Keratinocyte (primary cell): ENCODE measurements around the gene MADD. TPM values are rescaled to one million over a fixed set of nuclear protein-coding genes. Genes with fewer than 3 reads are reported as not detected.

Experiments
- DNase-seq: peaks from one replicate; pipeline ENCODE4 v3.0.0-alpha.2; 2011; ENCODE audit warnings: low read depth, missing footprints, low spot score
- FAIRE-seq: peaks from 2 replicates; lab custom pipeline; 2011; peaks lifted over from hg19 to GRCh38; lab: Jason Lieb, UNC
- H2AFZ ChIP-seq: 2 replicates; pipeline ENCODE4 v1.6.0; 2012; ENCODE audit warnings: low read length, control low read depth, inconsistent platforms; ENCODE audit not compliant: control insufficient read depth
- H3K27ac ChIP-seq: 2 replicates; pipeline ENCODE4 v1.5.1; 2011; ENCODE audit warnings: low read length; ENCODE audit not compliant: control insufficient read depth, insufficient read depth
- H3K27me3 ChIP-seq: 3 replicates; pipeline ENCODE4 v1.6.0; 2011; ENCODE audit warnings: low read length; ENCODE audit not compliant: control insufficient read depth, insufficient read depth; ENCODE audit errors: extremely low read depth
- H3K36me3 ChIP-seq, 2 experiments: 2 replicates in 1 of 2; 3 replicates in 1 of 2; pipeline ENCODE4 v1.5.1; 2011; ENCODE audit warnings: low read length in 2 of 2, mild to moderate bottlenecking in 1 of 2; ENCODE audit not compliant: control insufficient read depth in 2 of 2, insufficient read depth in 2 of 2; ENCODE audit errors: extremely low read depth in 1 of 2
- H3K4me1 ChIP-seq: 3 replicates; pipeline ENCODE4 v1.5.1; 2011; ENCODE audit warnings: low read length; ENCODE audit not compliant: control insufficient read depth, insufficient read depth; ENCODE audit errors: extremely low read depth
- H3K4me2 ChIP-seq: 3 replicates; pipeline ENCODE4 v1.6.0; 2011; ENCODE audit warnings: low read depth, low read length; ENCODE audit not compliant: control insufficient read depth, insufficient read depth; ENCODE audit errors: extremely low read depth
- H3K4me3 ChIP-seq, 3 experiments: fragments of 200-600 bp in 1 of 3; sonication (generic) in 1 of 3; 2 replicates in 2 of 3; 3 replicates in 1 of 3; pipeline ENCODE4 v1.5.1; 2011 to 2016; ENCODE audit warnings: low read length in 3 of 3, mild to moderate bottlenecking in 3 of 3, control low read depth in 2 of 3, inconsistent platforms in 1 of 3, low read depth in 1 of 3, mixed read lengths in 1 of 3, mixed run types in 1 of 3, moderate library complexity in 1 of 3; ENCODE audit not compliant: control insufficient read depth in 2 of 3, insufficient read depth in 2 of 3; ENCODE audit errors: extremely low read depth in 1 of 3
- H3K79me2 ChIP-seq: 2 replicates; pipeline ENCODE4 v1.6.0; 2012; ENCODE audit warnings: low read length; ENCODE audit not compliant: control insufficient read depth, insufficient read depth
- H3K9ac ChIP-seq: 3 replicates; pipeline ENCODE4 v1.6.0; 2011; ENCODE audit warnings: low read length; ENCODE audit not compliant: control insufficient read depth, insufficient read depth; ENCODE audit errors: extremely low read depth
- H3K9me1 ChIP-seq: 3 replicates; pipeline ENCODE4 v1.6.0; 2011; ENCODE audit warnings: low read length; ENCODE audit not compliant: control insufficient read depth, insufficient read depth; ENCODE audit errors: extremely low read depth
- H3K9me3 ChIP-seq: 2 replicates; pipeline ENCODE4 v1.5.1; 2012; ENCODE audit warnings: low read depth, low read length; ENCODE audit not compliant: control insufficient read depth
- H4K20me1 ChIP-seq: 3 replicates; pipeline ENCODE4 v1.6.0; 2011; ENCODE audit warnings: low read length; ENCODE audit not compliant: control insufficient read depth, insufficient read depth; ENCODE audit errors: extremely low read depth
- CTCF ChIP-seq, 3 experiments: IDR thresholded peaks in 1 of 3; conservative IDR thresholded peaks in 1 of 3; optimal IDR thresholded peaks in 1 of 3; 2 replicates in 2 of 3; 3 replicates in 1 of 3; pipeline versions ENCODE3 to v1.5.1; 2011; ENCODE audit warnings: low read length in 3 of 3, mild to moderate bottlenecking in 3 of 3, moderate library complexity in 2 of 3, control low read depth in 1 of 3, inconsistent platforms in 1 of 3; ENCODE audit not compliant: insufficient read depth in 2 of 3; ENCODE audit errors: extremely low read depth in 1 of 3
- EZH2 ChIP-seq: IDR thresholded peaks from one replicate; pipeline ENCODE4 v1.6.1; 2012; ENCODE audit warnings: inconsistent platforms, mild to moderate bottlenecking, low read length, moderate library complexity
- dilution Hi-C: fragments of 300-500 bp; cut with MboI; formaldehyde crosslinking; loops from one replicate; pipeline ENCODE4 v1.7.0; 2020; ENCODE audit warnings: low sequenced_read_pairs; ENCODE audit not compliant: extremely low pct_ligation_motif_present
- polyA plus RNA-seq, 5 experiments: library from polyadenylated mRNA; depleted of rRNA in 3 of 5; stranded (reverse) in 3 of 5; stranded (forward) in 1 of 5; unstranded in 1 of 5; fragments of >200 nt; gene quantifications; 1 replicate in 1 of 5; 2 replicates in 3 of 5; 3 replicates in 1 of 5; pipeline versions ENCODE4 v1.2.1 to v1.2.3, GENCODE V29; 2011 to 2012; ENCODE audit warnings: missing spikeins in 2 of 5, low read depth in 1 of 5, low replicate concordance in 1 of 5

Gene MADD
- polyA plus RNA-seq, 1 donor (not counting 4 experiments of a cell fraction or from before 2014, with no cell fraction given): 11.9 TPM

GRCh38 chr11:47377571-47378009, 107.7 kb downstream of the MADD start:
- Histone ChIP-seq H3K4me1 (peaks cover 6% of the 10 kb centered on the region), H3K36me3 (no peaks in the 10 kb centered on the region), H4K20me1 (no peaks in the 10 kb centered on the region), H3K4me2 (no peak overlapping the region), H3K79me2 (no peaks in the 10 kb centered on the region), H3K27ac (no peak overlapping the region), H3K9me1 (no peaks in the 10 kb centered on the region), H3K4me3 (no peak overlapping the region), H3K27me3 (no peaks in the 10 kb centered on the region), H2AFZ (no peak overlapping the region), H3K9ac (no peak overlapping the region), H3K9me3 (no peaks in the 10 kb centered on the region)
- no peak for TF ChIP-seq EZH2
- TF ChIP-seq CTCF (optimal IDR thresholded peaks at IDR 0.05 in 1 of 3, IDR thresholded peaks at IDR 0.05 in 1 of 3, conservative IDR thresholded peaks at IDR 0.05 in 1 of 3; ENCODE audit: extremely low read depth in 1 of 3, insufficient read depth in 2 of 3, low read length in 3 of 3): no peak
- FAIRE-seq (no peak), DNase-seq (no peak)
- dilution Hi-C loops: no loop called here

- no peaks in the 10 kb centered on the region for H3K9me1 ChIP-seq
- H3K27me3 ChIP-seq: no peaks in the 10 kb centered on the region
- H3K4me3 ChIP-seq: no peak within 1 kb of the TSS
- dilution Hi-C loops: no loop called here
- no peaks in the 10 kb centered on the region for H3K36me3 ChIP-seq
- no peak within 1 kb of the TSS for H2AFZ ChIP-seq
- peaks cover 6% of the 10 kb centered on the region for H3K4me1 ChIP-seq
- H3K4me2 ChIP-seq: no peak within 1 kb of the TSS
- H4K20me1 ChIP-seq: no peaks in the 10 kb centered on the region
- TF ChIP-seq EZH2 (no peak), CTCF (optimal IDR thresholded peaks at IDR 0.05 in 1 of 3, IDR thresholded peaks at IDR 0.05 in 1 of 3, conservative IDR thresholded peaks at IDR 0.05 in 1 of 3; ENCODE audit: extremely low read depth in 1 of 3, insufficient read depth in 2 of 3, low read length in 3 of 3) (no peak)
- H3K9me3 ChIP-seq: no peaks in the 10 kb centered on the region
- H3K9ac ChIP-seq: no peak within 1 kb of the TSS
- FAIRE-seq (no peak), DNase-seq (no peak)
- H3K79me2 ChIP-seq: no peaks in the 10 kb centered on the region
- H3K27ac ChIP-seq: no peak within 1 kb of the TSS
Observed at GRCh38 chr11:47378010-47378835, 108.3 kb downstream of the MADD start, which contains the start of gene SPI1. SPI1 (minus strand) TSS chr11:47378547; CDS start chr11:47378353, 194 bp downstream.
